GM23338 (cell line): ENCODE measurements around the gene JAG2. TPM values are rescaled to one million over a fixed set of nuclear protein-coding genes. Genes with fewer than 3 reads are reported as not detected.

Experiments used
- ATAC-seq: fragments of 200-7000 bp; cut with Tn5 transposase; 3 replicates; pipeline ENCODE4 v1.9.1; 2020
- DNase-seq: peaks from one replicate; pipeline ENCODE4 v3.0.0-alpha.2; 2015; ENCODE audit warnings: low spot score
- H2AFZ ChIP-seq: fragments of 200-600 bp; sonication (generic); 2 replicates; pipeline ENCODE4 v1.8.0; 2016; ENCODE audit warnings: antibody characterized with exemption, mild to moderate bottlenecking, moderate library complexity
- H3F3A ChIP-seq: fragments of 200-600 bp; sonication (generic); replicated peaks from 2 replicates; pipeline ENCODE4 v1.8.0; 2017; ENCODE audit warnings: antibody characterized with exemption, mixed run types, low read depth
- H3K27ac ChIP-seq: fragments of 200-600 bp; sonication (generic); 2 replicates; pipeline ENCODE4 v1.6.1; 2016; ENCODE audit warnings: low read depth
- H3K27me3 ChIP-seq: fragments of 200-600 bp; sonication (generic); 2 replicates; pipeline ENCODE4 v1.8.0; 2016; ENCODE audit warnings: mild to moderate bottlenecking, mixed run types, moderate library complexity; ENCODE audit not compliant: insufficient read depth
- H3K36me3 ChIP-seq: fragments of 200-600 bp; sonication (generic); 2 replicates; pipeline ENCODE4 v1.8.0; 2016; ENCODE audit warnings: mild to moderate bottlenecking; ENCODE audit not compliant: insufficient read depth
- H3K4me1 ChIP-seq: fragments of 200-600 bp; sonication (generic); 2 replicates; pipeline ENCODE4 v1.8.0; 2016; ENCODE audit warnings: mild to moderate bottlenecking, moderate library complexity; ENCODE audit not compliant: insufficient read depth
- H3K4me2 ChIP-seq: fragments of 200-600 bp; sonication (generic); 2 replicates; pipeline ENCODE4 v1.7.1; 2017; ENCODE audit warnings: mixed run types
- H3K4me3 ChIP-seq: fragments of 200-600 bp; sonication (generic); 2 replicates; pipeline ENCODE4 v1.6.1; 2016; ENCODE audit warnings: mixed run types
- H3K79me2 ChIP-seq: fragments of 200-600 bp; sonication (generic); replicated peaks from 2 replicates; pipeline ENCODE4 v1.8.0; 2017; ENCODE audit warnings: mild to moderate bottlenecking; ENCODE audit not compliant: insufficient read depth
- H3K9me2 ChIP-seq: fragments of 200-600 bp; sonication (generic); 2 replicates; pipeline ENCODE4 v1.8.0; 2017; ENCODE audit not compliant: insufficient read depth
- H4K20me1 ChIP-seq: fragments of 200-600 bp; sonication (generic); replicated peaks from 2 replicates; pipeline ENCODE4 v1.8.0; 2017; ENCODE audit warnings: mild to moderate bottlenecking; ENCODE audit not compliant: insufficient read depth
- H3K27ac Mint-ChIP-seq: 2 replicates; pipeline ENCODE4 v1.8.0; 2020; ENCODE audit warnings: inconsistent platforms, mild to moderate bottlenecking, moderate library complexity, mixed read lengths
- H3K27me3 Mint-ChIP-seq: 3 replicates; pipeline ENCODE4 v1.8.0; 2022; ENCODE audit warnings: low read depth, mild to moderate bottlenecking, moderate library complexity, mixed read lengths, inconsistent platforms; ENCODE audit not compliant: insufficient read depth, poor library complexity
- H3K36me3 Mint-ChIP-seq: 3 replicates; pipeline ENCODE4 v1.8.0; 2021; ENCODE audit warnings: low read depth, mild to moderate bottlenecking, inconsistent platforms, moderate library complexity, mixed read lengths
- H3K4me1 Mint-ChIP-seq: 3 replicates; pipeline ENCODE4 v1.8.0; 2020; ENCODE audit warnings: mild to moderate bottlenecking, inconsistent platforms, mixed read lengths
- H3K4me3 Mint-ChIP-seq: 3 replicates; pipeline ENCODE4 v1.8.0; 2021; ENCODE audit warnings: moderate library complexity, mild to moderate bottlenecking, inconsistent platforms, mixed read lengths
- H3K9me3 Mint-ChIP-seq: 3 replicates; pipeline ENCODE4 v1.8.0; 2020; ENCODE audit warnings: moderate library complexity, mild to moderate bottlenecking, inconsistent platforms, mixed read lengths
- CREB1 ChIP-seq: fragments of 250-450 bp; sonication (Bioruptor Pico); IDR thresholded peaks from 2 replicates; pipeline ENCODE4 v1.5.0; 2020; ENCODE audit warnings: low read depth, mild to moderate bottlenecking, moderate library complexity
- CTCF ChIP-seq, 2 experiments: fragments of 200-600 bp in 1 of 2; sonication (generic) in 1 of 2; conservative IDR thresholded peaks; 2 replicates each; pipeline versions ENCODE4 v1.5.1 to v1.6.1; 2016 to 2017; ENCODE audit warnings: antibody characterized with exemption in 2 of 2, low read depth in 2 of 2, mild to moderate bottlenecking in 2 of 2, moderate library complexity in 1 of 2
- ETS1 ChIP-seq: IDR thresholded peaks from 2 replicates; pipeline ENCODE4 v1.6.1; 2016; ENCODE audit warnings: antibody characterized with exemption
- EZH2phosphoT487 ChIP-seq: fragments of 200-600 bp; sonication (generic); IDR thresholded peaks from one replicate; pipeline ENCODE4 v1.8.1; 2018; ENCODE audit warnings: antibody characterized with exemption; ENCODE audit not compliant: unreplicated experiment
- JUNB ChIP-seq: IDR thresholded peaks from one replicate; pipeline ENCODE4 v1.6.1; 2016; ENCODE audit warnings: antibody characterized with exemption; ENCODE audit not compliant: unreplicated experiment
- NANOG ChIP-seq: IDR thresholded peaks from 2 replicates; pipeline ENCODE4 v1.6.1; 2016; ENCODE audit warnings: antibody characterized with exemption, borderline replicate concordance
- POLR2AphosphoS5 ChIP-seq: IDR thresholded peaks from 2 replicates; pipeline ENCODE4 v1.6.1; 2016; ENCODE audit warnings: antibody characterized with exemption, low read depth
- REST ChIP-seq: IDR thresholded peaks from one replicate; pipeline ENCODE4 v1.6.1; 2018; ENCODE audit warnings: antibody characterized with exemption; ENCODE audit not compliant: unreplicated experiment
- STAT1 ChIP-seq: IDR thresholded peaks from one replicate; pipeline ENCODE4 v1.6.1; 2016; ENCODE audit warnings: antibody characterized with exemption; ENCODE audit not compliant: unreplicated experiment
- ZNF114 ChIP-seq: fragments of 250-450 bp; sonication (Bioruptor Pico); IDR thresholded peaks from 2 replicates; pipeline ENCODE4 v1.5.0; 2020; ENCODE audit warnings: mild to moderate bottlenecking, moderate library complexity
- ZNF462 ChIP-seq: fragments of 250-450 bp; sonication (Bioruptor Pico); IDR thresholded peaks from 2 replicates; pipeline ENCODE4 v1.5.0; 2020; ENCODE audit warnings: mild to moderate bottlenecking, moderate library complexity
- polyA plus RNA-seq: library from polyadenylated mRNA; unstranded; fragments of >200 nt; fragmentation: Nextera tagmentation; extraction: Ambion mirVana; gene quantifications from 2 replicates; pipeline ENCODE4 v1.2.1, GENCODE V29; 2016
- total RNA-seq: library from RNA; depleted of rRNA; stranded (reverse); fragments of >200 nt; shearing (Covaris generic); gene quantifications from 2 replicates; pipeline ENCODE4 v1.2.3, GENCODE V29; 2014

The JAG2 gene
- total and polyA plus RNA-seq, 2 experiments from 2014 or later = 1.9 to 10.3 TPM

GRCh38 chr14:105150026-105150367 lies 18.6 kb downstream of the JAG2 start (continued):
- TF ChIP-seq ZNF462 (CRISPR knock-in tag) = no peak
- no peak for TF ChIP-seq STAT1
- TF ChIP-seq EZH2phosphoT487 = no peak

GRCh38 chr14:105149146-105149781 lies 19.3 kb downstream of the JAG2 start:
- no peak overlapping the region for H3K4me3 Mint-ChIP-seq
- H3K4me3 ChIP-seq = no peak overlapping the region
- H2AFZ ChIP-seq = no peak overlapping the region
- H3K9me2 ChIP-seq = no peaks in the 10 kb centered on the region
- DNase-seq (no peak), ATAC-seq (no peak)
- no peak overlapping the region for H3K27ac Mint-ChIP-seq
- H3K79me2 ChIP-seq = no peaks in the 10 kb centered on the region
- no peaks in the 10 kb centered on the region for H3K4me1 ChIP-seq
- no peaks in the 10 kb centered on the region for H3K36me3 Mint-ChIP-seq
- H3K27me3 Mint-ChIP-seq = peaks cover 2% of the 10 kb centered on the region
- no peak overlapping the region for H3K27ac ChIP-seq
- no peaks in the 10 kb centered on the region; the same call in 2 of the 3 replicates for H3K4me1 Mint-ChIP-seq
- no peaks in the 10 kb centered on the region for H4K20me1 ChIP-seq
- H3K36me3 ChIP-seq = no peaks in the 10 kb centered on the region
- H3K27me3 ChIP-seq = no peaks in the 10 kb centered on the region
- H3K4me2 ChIP-seq = no peak overlapping the region
- no peaks in the 10 kb centered on the region for H3K9me3 Mint-ChIP-seq
- H3F3A ChIP-seq = no peaks in the 10 kb centered on the region
- TF ChIP-seq ETS1 (no peak), CREB1 (CRISPR knock-in tag) (no peak), JUNB (no peak), CTCF (conservative IDR thresholded peaks at IDR 0.05; ENCODE audit: low read depth in 2 of 2) (no peak), REST (no peak), NANOG (no peak), EZH2phosphoT487 (no peak), POLR2AphosphoS5 (no peak), ZNF114 (CRISPR knock-in tag) (no peak)
